K562 (cell line): ENCODE data around the gene INPPL1. TPM values are rescaled to one million over a fixed set of nuclear protein-coding genes. Genes with fewer than 3 reads are reported as not detected.

Source experiments
- ATAC-seq: fragments of 200-7000 bp; cut with Tn5 transposase; 3 replicates; pipeline ENCODE4 v1.9.1; 2020; ENCODE audit warnings: moderate library complexity
- BruUV-seq: library from RNA; stranded (reverse); fragments of 400-500 nt; replicated peaks from 2 replicates; lab custom pipeline; 2021; lab: Mats Ljungman, UMichigan
- CTCF ChIA-PET: fragments of 300-600 bp; formaldehyde crosslinking; extraction: SDS; loops from one replicate; lab custom pipeline; 2021; ENCODE audit warnings: low intra/inter-chr PET ratio; lab: Yijun Ruan, JAX
- POLR2A ChIA-PET: fragments of 300-600, 350-650 bp; sonication (Branson Sonifier 250); formaldehyde crosslinking; extraction: SDS; loops from one replicate; lab custom pipeline; 2021; ENCODE audit warnings: antibody characterized with exemption, inconsistent platforms; lab: Yijun Ruan, JAX
- DNase-seq, 4 experiments: peaks; one replicate each; pipeline versions ENCODE4 v3.0.0 to v3.0.0-alpha.2; 2011 to 2018; ENCODE audit warnings: low spot score in 3 of 4, mixed read lengths in 3 of 4; ENCODE audit errors: extremely low read depth in 1 of 4
- FAIRE-seq: peaks from 2 replicates; lab custom pipeline; 2011; peaks lifted over from hg19 to GRCh38; lab: Jason Lieb, UNC
- H2AFZ ChIP-seq: 2 replicates; pipeline ENCODE4 v1.6.0; 2011; ENCODE audit warnings: low read depth, low read length, control low read depth, inconsistent platforms
- H3K27ac ChIP-seq: fragments of 200-600 bp; 3 replicates; pipeline ENCODE4 v1.8.0; 2011; ENCODE audit warnings: low read depth, mild to moderate bottlenecking, control low read depth, inconsistent platforms, low read length, moderate library complexity, mixed read lengths; ENCODE audit errors: extremely low read depth
- H3K27me3 ChIP-seq, 2 experiments: fragments of 300-600 bp in 1 of 2; 2 replicates in 1 of 2; 3 replicates in 1 of 2; pipeline versions ENCODE4 v1.6.0 to v1.8.0; 2011; ENCODE audit warnings: inconsistent platforms in 2 of 2, low read length in 2 of 2, mild to moderate bottlenecking in 1 of 2, mixed read lengths in 1 of 2, moderate library complexity in 1 of 2; ENCODE audit not compliant: control insufficient read depth in 2 of 2, insufficient read depth in 2 of 2
- H3K36me3 ChIP-seq: fragments of 300-600 bp; 3 replicates; pipeline ENCODE4 v1.8.0; 2011; ENCODE audit warnings: mild to moderate bottlenecking, low read length, inconsistent platforms; ENCODE audit not compliant: control insufficient read depth, insufficient read depth
- H3K4me1 ChIP-seq, 2 experiments: fragments of 200-600 bp in 1 of 2; replicated peaks in 1 of 2; 2 replicates in 1 of 2; 3 replicates in 1 of 2; pipeline versions ENCODE4 v1.5.1 to v1.8.0; 2011; ENCODE audit warnings: inconsistent platforms in 2 of 2, low read length in 2 of 2, mild to moderate bottlenecking in 1 of 2, mixed read lengths in 1 of 2, moderate library complexity in 1 of 2; ENCODE audit not compliant: control insufficient read depth in 2 of 2, insufficient read depth in 2 of 2
- H3K4me2 ChIP-seq: 2 replicates; pipeline ENCODE4 v1.6.1; 2011; ENCODE audit warnings: low read length, control low read depth, inconsistent platforms, mixed read lengths; ENCODE audit not compliant: insufficient read depth
- H3K4me3 ChIP-seq: fragments of 200-600 bp; sonication (generic), shearing (Covaris generic); 2 replicates; pipeline ENCODE4 v1.5.1; 2016; ENCODE audit warnings: control low read depth, inconsistent platforms
- H3K79me2 ChIP-seq: fragments of 200-600 bp; 3 replicates; pipeline ENCODE4 v1.8.0; 2011; ENCODE audit warnings: low read length, inconsistent platforms; ENCODE audit not compliant: control insufficient read depth, insufficient read depth
- H3K9ac ChIP-seq, 2 experiments: 2 replicates each; pipeline versions ENCODE4 v1.6.0 to v1.6.1; 2011; ENCODE audit warnings: low read depth in 2 of 2, low read length in 2 of 2, control low read depth in 1 of 2, inconsistent platforms in 1 of 2, mild to moderate bottlenecking in 1 of 2, mixed read lengths in 1 of 2; ENCODE audit not compliant: insufficient read depth in 1 of 2
- H3K9me1 ChIP-seq: one replicate; pipeline ENCODE4 v1.6.0; 2011; ENCODE audit warnings: inconsistent platforms, mild to moderate bottlenecking, low read length, moderate library complexity; ENCODE audit not compliant: control insufficient read depth, insufficient read depth
- H3K9me3 ChIP-seq: replicated peaks from 2 replicates; pipeline ENCODE4 v1.5.1; 2011; ENCODE audit warnings: low read depth, low read length, inconsistent platforms; ENCODE audit not compliant: control insufficient read depth, insufficient read depth
- H4K20me1 ChIP-seq: replicated peaks from 2 replicates; pipeline ENCODE4 v1.6.1; 2011; ENCODE audit warnings: low read length, inconsistent platforms, mixed read lengths; ENCODE audit not compliant: control insufficient read depth, insufficient read depth
- ETS2 ChIP-seq: IDR thresholded peaks from 2 replicates; pipeline ENCODE4 v1.6.1; 2016; ENCODE audit warnings: borderline replicate concordance, missing genetic modification characterization, mild to moderate bottlenecking, moderate library complexity, missing compliant biosample characterization; ENCODE audit not compliant: poor library complexity, severe bottlenecking
- EZH2 ChIP-seq: IDR thresholded peaks from 2 replicates; pipeline ENCODE4 v1.6.1; 2012; ENCODE audit warnings: low read depth, mild to moderate bottlenecking, inconsistent platforms, low read length, borderline replicate concordance
- NFXL1 ChIP-seq: fragments of 450-650 bp; formaldehyde crosslinking; IDR thresholded peaks from 2 replicates; pipeline ENCODE4 v1.4.0; 2021; ENCODE audit warnings: mild to moderate bottlenecking
- ZNF445 ChIP-seq: fragments of 250-450 bp; sonication (Bioruptor Pico); IDR thresholded peaks from 2 replicates; pipeline ENCODE4 v1.4.0; 2020; ENCODE audit warnings: low read depth, mild to moderate bottlenecking, moderate library complexity
- WGBS: fragments of 100-300 bp; shearing (Covaris generic); methylation state at CpG from one replicate; pipeline ENCODE4 v1.1.6; 2016; ENCODE audit warnings: low coverage, mixed read lengths; ENCODE audit not compliant: insufficient coverage; ENCODE audit errors: missing lambda C conversion rate; 5-methylcytosine and 5-hydroxymethylcytosine counted together
- in situ Hi-C: fragments of 300-500 bp; cut with MboI; formaldehyde crosslinking; loops from 4 replicates; pipeline ENCODE4 v1.15.0; 2018; ENCODE audit warnings: inconsistent platforms, mixed read lengths
- intact Hi-C: fragments of 100-400 bp; cut with micrococcal nuclease; formaldehyde crosslinking; loops from 2 replicates; pipeline ENCODE4 v1.14.2; 2022
- polyA plus RNA-seq, 8 experiments: library from polyadenylated mRNA; depleted of rRNA in 4 of 8; stranded (reverse) in 5 of 8; unstranded in 3 of 8; fragments of >200 nt; fragmentation: Nextera tagmentation in 2 of 8; fragmentation: Illumina TruSeq in 1 of 8; extraction: Ambion mirVana in 2 of 8; extraction: Trizol in 1 of 8; gene quantifications; 2 replicates each; pipeline versions ENCODE4 v1.2.1 to v1.2.3, GENCODE V29; 2011 to 2014; ENCODE audit warnings: inconsistent platforms in 1 of 8, missing spikeins in 1 of 8
- total RNA-seq, 7 experiments: library from RNA; depleted of rRNA in 6 of 7; stranded (reverse); fragments of >200 nt in 6 of 7; fragmentation: Illumina TruSeq in 2 of 7; extraction: Trizol in 2 of 7; gene quantifications; 2 replicates each; pipeline versions ENCODE4 v1.2.1 to v1.2.3, GENCODE V29; 2011 to 2021; ENCODE audit warnings: low replicate concordance in 1 of 7
- TF ChIP-seq, protein P1 (sequence below), 2 experiments: fragments of 450-650 bp; IDR thresholded peaks; 2 replicates each; pipeline ENCODE4 v1.6.1; 2016

INPPL1 gene
- total and polyA plus RNA-seq, 9 of the 15 experiments (the other 6 are each of a cell fraction or from before 2014, with no cell fraction given): 0.55 to 137 (median 61.6) TPM

DNA sequence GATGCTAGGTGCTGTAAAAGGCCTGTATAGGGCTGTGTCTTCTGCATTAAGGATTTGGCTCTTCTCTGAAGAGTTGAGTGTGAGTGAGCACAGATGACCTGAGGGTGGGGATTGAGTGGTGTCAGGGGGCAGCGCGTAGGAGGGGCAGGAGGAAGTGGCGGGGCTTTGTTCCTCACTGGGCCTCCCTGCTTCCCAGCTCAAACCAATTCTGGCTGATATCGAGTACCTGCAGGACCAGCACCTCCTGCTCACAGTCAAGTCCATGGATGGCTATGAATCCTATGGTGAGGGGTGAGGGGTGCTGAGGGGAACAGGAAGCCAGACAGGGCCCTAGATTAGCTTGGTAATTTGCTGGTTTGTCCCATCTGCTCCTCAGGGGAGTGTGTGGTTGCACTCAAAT, 10.4 kb downstream of the INPPL1 start:
- no peak overlapping the region for H3K9ac ChIP-seq
- POLR2A ChIA-PET: interaction anchor here (0.6 to 2.8 kb wide), 5 partner anchors 10 to 196 kb away, joined by 3 to 9 read pairs (median 4); partner anchors contain the start of gene INPPL1
- no peak for TF ChIP-seq EZH2
- TF ChIP-seq ETS2: no peak
- TF ChIP-seq, protein P1, sequence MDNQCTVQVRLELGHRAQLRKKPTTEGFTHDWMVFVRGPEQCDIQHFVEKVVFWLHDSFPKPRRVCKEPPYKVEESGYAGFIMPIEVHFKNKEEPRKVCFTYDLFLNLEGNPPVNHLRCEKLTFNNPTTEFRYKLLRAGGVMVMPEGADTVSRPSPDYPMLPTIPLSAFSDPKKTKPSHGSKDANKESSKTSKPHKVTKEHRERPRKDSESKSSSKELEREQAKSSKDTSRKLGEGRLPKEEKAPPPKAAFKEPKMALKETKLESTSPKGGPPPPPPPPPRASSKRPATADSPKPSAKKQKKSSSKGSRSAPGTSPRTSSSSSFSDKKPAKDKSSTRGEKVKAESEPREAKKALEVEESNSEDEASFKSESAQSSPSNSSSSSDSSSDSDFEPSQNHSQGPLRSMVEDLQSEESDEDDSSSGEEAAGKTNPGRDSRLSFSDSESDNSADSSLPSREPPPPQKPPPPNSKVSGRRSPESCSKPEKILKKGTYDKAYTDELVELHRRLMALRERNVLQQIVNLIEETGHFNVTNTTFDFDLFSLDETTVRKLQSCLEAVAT (IDR thresholded peaks at IDR 0.05): no peak
- TF ChIP-seq NFXL1 (CRISPR knock-in tag): no peak
- no peak for TF ChIP-seq ZNF445 (CRISPR knock-in tag)
- H2AFZ ChIP-seq: no peak overlapping the region
- no peak for FAIRE-seq
- no peaks in the 10 kb centered on the region for H4K20me1 ChIP-seq
- no peak for DNase-seq
- intact Hi-C loops (loop anchor here (5.0 kb wide), 2 partner anchors 53 to 197 kb away; partner anchors contain the start of gene CLPB), in situ Hi-C loops (no loop called here)
- no peak overlapping the region for H3K4me2 ChIP-seq
- ATAC-seq: no peak
- CTCF ChIA-PET: no interaction called here
- no TSS peak for BruUV-seq
- no peaks in the 10 kb centered on the region for H3K79me2 ChIP-seq
- peaks cover 88% of the 10 kb centered on the region for H3K36me3 ChIP-seq
- no peaks in the 10 kb centered on the region for H3K9me1 ChIP-seq
- no peaks in the 10 kb centered on the region for H3K9me3 ChIP-seq
- H3K4me3 ChIP-seq: no peak overlapping the region
- H3K4me1 ChIP-seq: peaks cover 0 to 24% of the 10 kb centered on the region in 2 experiments; a peak in 2 of 5 replicates
- WGBS: 89% methylated on average over 4 of the region's 4 CpGs
- no peak overlapping the region for H3K27ac ChIP-seq
- H3K27me3 ChIP-seq: no peaks in the 10 kb centered on the region
